Adrenal gland (tissue), 12 donors: ENCODE data around the gene ADAMTS4. TPM values are rescaled to one million over a fixed set of nuclear protein-coding genes. Genes with fewer than 3 reads are reported as not detected.
A peak's percentile ranks its signal among the peaks of the same experiment; 100 is the strongest.

ENCODE experiments used
- DNase-seq, 7 donors: peaks; one replicate each; pipeline ENCODE4 v3.0.0-alpha.2; 2019 to 2020
- H3K27ac ChIP-seq, 5 donors: fragments of 200-600 bp; sonication (generic) in 4 of 5; 1 replicate in 3 of 5; 2 replicates in 2 of 5; pipeline versions ENCODE4 v1.5.1 to v1.8.0; 2016 to 2020; ENCODE audit warnings: mild to moderate bottlenecking in 1 of 5
- H3K27me3 ChIP-seq: fragments of 200-600 bp; 2 replicates; pipeline ENCODE4 v1.8.0; 2021
- H3K36me3 ChIP-seq, 2 donors: fragments of 200-600 bp; replicated peaks in 1 of 2; 1 replicate in 1 of 2; 2 replicates in 1 of 2; pipeline versions ENCODE4 v1.5.1 to v1.8.0; 2018 to 2022
- H3K4me1 ChIP-seq, 2 donors: fragments of 200-600 bp; replicated peaks in 1 of 2; 1 replicate in 1 of 2; 2 replicates in 1 of 2; pipeline versions ENCODE4 v1.5.1 to v1.8.0; 2018 to 2021
- H3K4me3 ChIP-seq, 4 donors: fragments of 200-600 bp; sonication (generic) in 3 of 4; one replicate each; pipeline ENCODE4 v1.5.1; 2016 to 2018
- H3K9me3 ChIP-seq, 3 donors: fragments of 200-600 bp; sonication (generic) in 1 of 3; replicated peaks in 1 of 3; 1 replicate in 2 of 3; 2 replicates in 1 of 3; pipeline versions ENCODE4 v1.5.1 to v1.8.0; 2016 to 2021
- CTCF ChIP-seq, 6 experiments: fragments of 450-650 bp in 4 of 6; fragments of 200-600 bp in 2 of 6; sonication (generic) in 1 of 6; IDR thresholded peaks; 1 replicate in 5 of 6; 2 replicates in 1 of 6; pipeline versions ENCODE4 v1.5.1 to v1.8.0; 2016 to 2021; ENCODE audit warnings: antibody characterized with exemption in 6 of 6, mild to moderate bottlenecking in 2 of 6, moderate library complexity in 1 of 6
- POLR2A ChIP-seq, 2 donors: fragments of 450-650 bp; IDR thresholded peaks; one replicate each; pipeline ENCODE4 v1.6.1; 2017; ENCODE audit warnings: antibody characterized with exemption in 2 of 2, mild to moderate bottlenecking in 2 of 2, moderate library complexity in 1 of 2
- WGBS, 4 donors: extraction: QIAGEN DNeasy Blood & Tissue Kit in 2 of 4; methylation state at CpG; one replicate each; pipeline versions ENCODE4 v1.1.5 to v1.1.7; 2013 to 2017; 5-methylcytosine and 5-hydroxymethylcytosine counted together
- intact Hi-C, 2 donors: fragments of 100-400 bp; cut with DNase I; formaldehyde crosslinking; loops; one replicate each; pipeline versions ENCODE4 v1.14.1 to v1.15.0; 2022 to 2023
- polyA plus RNA-seq, 3 donors: library from polyadenylated mRNA; stranded (reverse); fragments of 200-250 nt in 2 of 3; fragments of 350-450 nt in 1 of 3; fragmentation: Illumina TruSeq in 1 of 3; extraction: RNeasy Lipid Tissue Mini Kit (QIAGEN cat#74804) in 1 of 3; gene quantifications; one replicate each; pipeline ENCODE4 v1.2.3, GENCODE V29; 2013 to 2014
- total RNA-seq, 9 donors: library from RNA; depleted of rRNA in 4 of 9; stranded (reverse); fragments of >200 nt in 4 of 9; fragments of 120-200 nt in 1 of 9; fragmentation: NEBNext Ultra II Directional in 1 of 9; extraction: Animal tissue kit (Norgen Biotek cat#: 25700) in 1 of 9; gene quantifications; one replicate each; pipeline versions ENCODE4 v1.1.0 to v1.2.4, GENCODE V29; 2013 to 2023
- donor health status: healthy with polysubstance abuse.
- donor health status: Bipolar disorder and iron deficiency.
- donor health status: DM: yes; HTN: yes; CAD: no.
- donor health status: DM: no; HTN: no; CAD: no.
- donor health status: DM: no; HTN: no; CAD: no.
- donor health status: DM: yes; HTN: yes; CAD: no.

Gene ADAMTS4
- total and polyA plus RNA-seq, 12 donors = 0.67 to 29.2 (median 10.2) TPM

DNA sequence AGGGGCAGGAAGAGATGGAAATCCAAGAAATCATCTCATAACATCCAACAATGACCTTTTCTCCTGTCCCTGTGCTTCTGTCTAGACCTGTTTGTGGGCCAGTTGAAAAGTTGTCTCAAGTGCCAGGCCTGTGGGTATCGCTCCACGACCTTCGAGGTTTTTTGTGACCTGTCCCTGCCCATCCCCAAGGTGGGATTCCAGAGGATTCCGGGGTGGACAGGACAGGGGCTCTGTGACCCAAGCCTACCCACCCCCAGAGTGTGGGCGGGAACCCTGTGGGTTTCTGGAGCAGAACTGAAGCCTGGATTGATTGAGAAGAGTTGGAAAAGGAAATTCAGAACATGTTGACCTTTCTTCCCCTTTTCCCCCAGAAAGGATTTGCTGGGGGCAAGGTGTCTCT lies 35.1 kb downstream of the ADAMTS4 start:
- H3K27me3 ChIP-seq = no peaks in the 10 kb centered on the region
- peaks cover 17 to 38% of the 10 kb centered on the region in 2 donors for H3K4me1 ChIP-seq
- TF ChIP-seq CTCF (IDR thresholded peaks at IDR 0.05) = no peak
- no peak for TF ChIP-seq POLR2A (IDR thresholded peaks at IDR 0.05)
- no peak overlapping the region for H3K27ac ChIP-seq
- intact Hi-C loops = no loop called here
- no peaks in the 10 kb centered on the region for H3K9me3 ChIP-seq
- no peak overlapping the region for H3K4me3 ChIP-seq
- no peak for DNase-seq
- 85 to 92% (median 90%) methylated on average over 5 of the region's 5 CpGs for WGBS, 4 donors
- H3K36me3 ChIP-seq = peaks cover 0 to 33% of the 10 kb centered on the region in 2 donors

DNA sequence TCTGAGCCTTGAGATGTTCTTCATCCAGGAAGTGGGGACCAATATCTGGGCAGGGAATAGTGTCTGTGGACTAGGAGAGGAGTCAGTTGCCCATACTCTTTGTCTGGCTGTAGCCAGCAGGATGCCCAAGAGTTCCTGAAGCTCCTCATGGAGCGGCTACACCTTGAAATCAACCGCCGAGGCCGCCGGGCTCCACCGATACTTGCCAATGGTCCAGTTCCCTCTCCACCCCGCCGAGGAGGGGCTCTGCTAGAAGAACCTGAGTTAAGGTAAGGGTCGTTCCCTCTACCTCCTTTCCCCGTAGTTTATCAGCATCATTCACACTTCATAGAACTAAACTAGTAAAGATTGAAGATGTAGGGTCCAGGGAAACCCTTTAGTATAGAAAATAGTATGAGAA lies 36.0 kb downstream of the ADAMTS4 start:
- TF ChIP-seq CTCF (IDR thresholded peaks at IDR 0.05) (no peak), POLR2A (IDR thresholded peaks at IDR 0.05) (no peak)
- peaks cover 0 to 36% of the 10 kb centered on the region in 2 donors for H3K36me3 ChIP-seq
- intact Hi-C loops = no loop called here
- no peak overlapping the region for H3K4me3 ChIP-seq
- peaks cover 17 to 38% of the 10 kb centered on the region in 2 donors for H3K4me1 ChIP-seq
- no peak overlapping the region for H3K27ac ChIP-seq
- no peak for DNase-seq
- H3K27me3 ChIP-seq = no peaks in the 10 kb centered on the region
- H3K9me3 ChIP-seq = no peaks in the 10 kb centered on the region
- WGBS, 4 donors = 93 to 96% (median 95%) methylated on average over 6 to 10 of the region's 10 CpGs

GRCh38 chr1:161162052-161162451 lies 36.8 kb downstream of the ADAMTS4 start:
- no peak overlapping the region for H3K4me3 ChIP-seq
- TF ChIP-seq CTCF (IDR thresholded peaks at IDR 0.05) (no peak), POLR2A (IDR thresholded peaks at IDR 0.05) (no peak)
- H3K27me3 ChIP-seq = no peaks in the 10 kb centered on the region
- peaks cover 0 to 43% of the 10 kb centered on the region in 2 donors for H3K36me3 ChIP-seq
- no peak for DNase-seq
- peaks cover 15 to 31% of the 10 kb centered on the region in 2 donors for H3K4me1 ChIP-seq
- no peaks in the 10 kb centered on the region for H3K9me3 ChIP-seq
- intact Hi-C loops = no loop called here
- 75 to 83% (median 81%) methylated on average over 7 of the region's 7 CpGs for WGBS, 4 donors
- peak overlapping the region in 1 of 5 donors; percentile 3 for H3K27ac ChIP-seq

GRCh38 chr1:161161652-161162051 lies 37.2 kb downstream of the ADAMTS4 start:
- Histone ChIP-seq H3K4me1 (peaks cover 12 to 27% of the 10 kb centered on the region in 2 donors), H3K36me3 (peaks cover 0 to 47% of the 10 kb centered on the region in 2 donors), H3K27me3 (no peaks in the 10 kb centered on the region), H3K9me3 (no peaks in the 10 kb centered on the region), H3K27ac (peak overlapping the region in 1 of 5 donors; percentile 12), H3K4me3 (no peak overlapping the region)
- TF ChIP-seq CTCF (IDR thresholded peaks at IDR 0.05) = no peak
- TF ChIP-seq POLR2A (IDR thresholded peaks at IDR 0.05) = no peak
- intact Hi-C loops = no loop called here
- WGBS, 4 donors = 83 to 92% (median 89%) methylated on average over 5 of the region's 5 CpGs
- no peak for DNase-seq
